ENCODE data around the gene MALRD1.

The MALRD1 gene

GRCh38 chr10:19453967-19454366 lies 405.4 kb downstream of the MALRD1 start:
- no peak for TF ChIP-seq CTCF (IDR thresholded peaks at IDR 0.05; ENCODE audit: low read depth, low read length)

GRCh38 chr10:19461588-19461987 lies 413.0 kb downstream of the MALRD1 start:
- TF ChIP-seq CTCF (IDR thresholded peaks at IDR 0.05; ENCODE audit: low read depth, low read length): no peak
- DNase-seq (ENCODE audit: extremely low read depth, low read depth): no peak

More at GRCh38 chr10:19453967-19454366, 405.4 kb downstream of the MALRD1 start:
- no peak for DNase-seq (ENCODE audit: extremely low read depth, low read depth)

- TF ChIP-seq CTCF (IDR thresholded peaks at IDR 0.05; ENCODE audit: low read depth, low read length): no peak
- no peak for DNase-seq (ENCODE audit: extremely low read depth, low read depth)
Observed at GRCh38 chr10:19466709-19467108, 418.1 kb downstream of the MALRD1 start.

- DNase-seq (ENCODE audit: extremely low read depth, low read depth): no peak
- no peak for TF ChIP-seq CTCF (IDR thresholded peaks at IDR 0.05; ENCODE audit: low read depth, low read length)
Observed at GRCh38 chr10:19468413-19468812, 419.8 kb downstream of the MALRD1 start.

- DNase-seq (ENCODE audit: extremely low read depth, low read depth): no peak
- TF ChIP-seq CTCF (IDR thresholded peaks at IDR 0.05; ENCODE audit: low read depth, low read length): no peak
Observed at GRCh38 chr10:19469521-19469920, 420.9 kb downstream of the MALRD1 start.

DNA sequence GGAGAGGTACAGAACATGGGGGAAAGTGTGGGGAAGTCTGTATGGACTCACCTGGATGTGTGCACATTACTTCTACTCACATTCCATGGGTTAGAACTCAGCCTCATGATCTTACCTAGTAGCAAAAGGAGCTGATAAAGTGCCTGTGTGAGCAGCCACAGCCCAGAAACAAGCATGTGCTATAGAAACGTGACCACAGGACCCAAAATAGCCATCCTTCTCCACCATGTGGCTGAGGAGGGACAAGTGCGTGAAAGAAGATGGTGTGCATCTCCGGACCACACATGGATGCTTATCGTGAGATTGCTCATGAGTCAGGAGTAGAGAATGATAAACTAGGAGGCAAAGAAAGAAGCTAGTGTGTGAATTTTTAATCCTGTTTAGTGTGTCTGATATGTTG lies 431.3 kb downstream of the MALRD1 start:
- DNase-seq (ENCODE audit: extremely low read depth, low read depth): no peak
- no peak for TF ChIP-seq CTCF (IDR thresholded peaks at IDR 0.05; ENCODE audit: low read depth, low read length)

DNA sequence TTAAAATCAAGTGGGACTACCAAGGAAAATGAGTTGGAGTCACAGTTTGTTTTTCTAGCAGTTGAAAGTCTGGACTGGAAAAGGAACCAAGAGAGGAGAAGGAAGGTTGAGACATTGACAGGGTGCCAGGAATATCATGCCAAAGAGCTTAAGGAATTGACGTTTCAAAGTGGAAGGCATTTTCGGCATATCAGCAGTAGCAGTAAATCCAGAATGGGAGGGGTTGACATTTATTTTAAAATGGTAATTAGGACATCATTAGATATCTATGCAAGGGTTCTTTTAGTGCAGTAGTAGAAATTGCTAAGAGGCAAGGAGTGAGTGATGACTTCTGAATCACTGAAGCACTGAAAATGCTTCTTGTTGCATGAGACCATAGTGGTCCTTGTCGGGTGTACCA lies 431.8 kb downstream of the MALRD1 start:
- TF ChIP-seq CTCF (IDR thresholded peaks at IDR 0.05; ENCODE audit: low read depth, low read length): no peak
- no peak for DNase-seq (ENCODE audit: extremely low read depth, low read depth)
